SU-DHL-6 (cell line): ENCODE measurements around the gene NDNF.

Experiments
- EZH2phosphoT487 ChIP-seq: fragments of 200-600 bp; sonication (generic), shearing (Covaris generic); conservative IDR thresholded peaks from 2 replicates; pipeline ENCODE4 v1.6.1; 2018; ENCODE audit warnings: mild to moderate bottlenecking, antibody characterized with exemption, low read length, moderate library complexity, mixed read lengths
- TF ChIP-seq, protein P1 (sequence below): fragments of 200-600 bp; sonication (generic); IDR thresholded peaks from one replicate; pipeline ENCODE4 v1.5.1; 2017; ENCODE audit warnings: antibody characterized with exemption, mild to moderate bottlenecking, low read length, moderate library complexity; ENCODE audit not compliant: insufficient read depth, poor library complexity, severe bottlenecking

DNA sequence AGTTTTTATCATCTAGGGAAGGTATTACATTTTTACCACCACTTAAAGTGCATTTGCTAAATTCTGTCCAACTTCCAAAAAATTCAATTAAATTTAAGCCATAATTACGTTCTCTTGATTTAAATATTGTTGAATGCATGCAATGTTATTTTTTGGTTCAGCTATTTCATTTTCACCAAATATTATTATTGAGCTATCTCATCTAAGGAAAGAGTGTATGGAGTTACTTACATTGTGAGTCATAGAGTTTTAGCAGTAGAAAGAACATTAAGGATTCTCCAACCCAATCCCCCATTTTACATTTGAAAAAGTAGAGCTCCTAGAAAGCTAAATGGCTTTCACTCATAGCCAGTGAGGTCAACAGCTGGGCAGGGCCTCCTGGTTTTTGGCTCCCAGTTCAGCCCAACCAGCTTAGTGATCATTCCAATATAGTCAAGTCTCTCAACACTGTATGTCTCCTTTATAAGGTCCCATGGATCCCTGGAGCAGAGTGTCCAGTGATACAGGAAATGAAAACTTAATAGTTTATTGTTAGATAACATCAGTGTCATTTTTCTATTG lies 60.5 kb downstream of the NDNF start:
- TF ChIP-seq, protein P1, sequence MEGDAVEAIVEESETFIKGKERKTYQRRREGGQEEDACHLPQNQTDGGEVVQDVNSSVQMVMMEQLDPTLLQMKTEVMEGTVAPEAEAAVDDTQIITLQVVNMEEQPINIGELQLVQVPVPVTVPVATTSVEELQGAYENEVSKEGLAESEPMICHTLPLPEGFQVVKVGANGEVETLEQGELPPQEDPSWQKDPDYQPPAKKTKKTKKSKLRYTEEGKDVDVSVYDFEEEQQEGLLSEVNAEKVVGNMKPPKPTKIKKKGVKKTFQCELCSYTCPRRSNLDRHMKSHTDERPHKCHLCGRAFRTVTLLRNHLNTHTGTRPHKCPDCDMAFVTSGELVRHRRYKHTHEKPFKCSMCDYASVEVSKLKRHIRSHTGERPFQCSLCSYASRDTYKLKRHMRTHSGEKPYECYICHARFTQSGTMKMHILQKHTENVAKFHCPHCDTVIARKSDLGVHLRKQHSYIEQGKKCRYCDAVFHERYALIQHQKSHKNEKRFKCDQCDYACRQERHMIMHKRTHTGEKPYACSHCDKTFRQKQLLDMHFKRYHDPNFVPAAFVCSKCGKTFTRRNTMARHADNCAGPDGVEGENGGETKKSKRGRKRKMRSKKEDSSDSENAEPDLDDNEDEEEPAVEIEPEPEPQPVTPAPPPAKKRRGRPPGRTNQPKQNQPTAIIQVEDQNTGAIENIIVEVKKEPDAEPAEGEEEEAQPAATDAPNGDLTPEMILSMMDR, result no peak
- TF ChIP-seq EZH2phosphoT487, result no peak
